Measurements from ENCODE around the gene EGFLAM. TPM values are rescaled to one million over a fixed set of nuclear protein-coding genes. Genes with fewer than 3 reads are reported as not detected.

Gene EGFLAM
- total RNA-seq, 1 experiment from 2014 or later: 1.1 TPM

- TF ChIP-seq ATF6 (CRISPR knock-in tag; IDR thresholded peaks at IDR 0.05) (no peak), MYBL2 (CRISPR knock-in tag; IDR thresholded peaks at IDR 0.05) (no peak), ZNF416 (CRISPR knock-in tag; IDR thresholded peaks at IDR 0.05) (no peak), SMAD4 (CRISPR knock-in tag; IDR thresholded peaks at IDR 0.05) (no peak)
Observed at GRCh38 chr5:38341641-38342040, 83.3 kb downstream of the EGFLAM start (continued).

- Mint-ChIP-seq H3K9me3 (peaks cover 3% of the 10 kb centered on the region; the same call in 1 of the 2 replicates), H3K27me3 (ENCODE audit: low read depth) (no peaks in the 10 kb centered on the region), H3K4me3 (no peak overlapping the region), H3K36me3 (no peaks in the 10 kb centered on the region), H3K27ac (no peak overlapping the region), H3K4me1 (peaks cover 4% of the 10 kb centered on the region; the same call in 1 of the 2 replicates)
- POLR2A ChIA-PET: interaction anchor here (0.6 kb wide), 1 partner anchor 30 kb away, joined by 3 read pairs; no protein-coding TSS in a partner anchor
- ATAC-seq: no peak
- DNase-seq (ENCODE audit: low spot score): no peak
- CTCF ChIA-PET: interaction anchor here (1.2 kb wide), 1 partner anchor 78 kb away, joined by 3 read pairs; no protein-coding TSS in a partner anchor
- no peak for TF ChIP-seq FOXP1 (CRISPR knock-in tag; IDR thresholded peaks at IDR 0.05; ENCODE audit: borderline replicate concordance)
- no peak for TF ChIP-seq TEAD4 (CRISPR knock-in tag; IDR thresholded peaks at IDR 0.05)
- no peak for TF ChIP-seq CREB1 (CRISPR knock-in tag; IDR thresholded peaks at IDR 0.05)
- TF ChIP-seq, protein P1, sequence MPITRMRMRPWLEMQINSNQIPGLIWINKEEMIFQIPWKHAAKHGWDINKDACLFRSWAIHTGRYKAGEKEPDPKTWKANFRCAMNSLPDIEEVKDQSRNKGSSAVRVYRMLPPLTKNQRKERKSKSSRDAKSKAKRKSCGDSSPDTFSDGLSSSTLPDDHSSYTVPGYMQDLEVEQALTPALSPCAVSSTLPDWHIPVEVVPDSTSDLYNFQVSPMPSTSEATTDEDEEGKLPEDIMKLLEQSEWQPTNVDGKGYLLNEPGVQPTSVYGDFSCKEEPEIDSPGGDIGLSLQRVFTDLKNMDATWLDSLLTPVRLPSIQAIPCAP (CRISPR knock-in tag; IDR thresholded peaks at IDR 0.05): no peak
- no peak for TF ChIP-seq ZNF263 (CRISPR knock-in tag; IDR thresholded peaks at IDR 0.05; ENCODE audit: low read depth)
- no peak for TF ChIP-seq ATF1 (CRISPR knock-in tag; IDR thresholded peaks at IDR 0.05)
- TF ChIP-seq MLX (CRISPR knock-in tag; IDR thresholded peaks at IDR 0.05): no peak
- no peak for TF ChIP-seq PRRX2 (CRISPR knock-in tag; IDR thresholded peaks at IDR 0.05)
- TF ChIP-seq, protein P2, sequence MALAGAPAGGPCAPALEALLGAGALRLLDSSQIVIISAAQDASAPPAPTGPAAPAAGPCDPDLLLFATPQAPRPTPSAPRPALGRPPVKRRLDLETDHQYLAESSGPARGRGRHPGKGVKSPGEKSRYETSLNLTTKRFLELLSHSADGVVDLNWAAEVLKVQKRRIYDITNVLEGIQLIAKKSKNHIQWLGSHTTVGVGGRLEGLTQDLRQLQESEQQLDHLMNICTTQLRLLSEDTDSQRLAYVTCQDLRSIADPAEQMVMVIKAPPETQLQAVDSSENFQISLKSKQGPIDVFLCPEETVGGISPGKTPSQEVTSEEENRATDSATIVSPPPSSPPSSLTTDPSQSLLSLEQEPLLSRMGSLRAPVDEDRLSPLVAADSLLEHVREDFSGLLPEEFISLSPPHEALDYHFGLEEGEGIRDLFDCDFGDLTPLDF (CRISPR knock-in tag; IDR thresholded peaks at IDR 0.05): no peak
- TF ChIP-seq ZNF671 (CRISPR knock-in tag; IDR thresholded peaks at IDR 0.05): no peak
- no peak for TF ChIP-seq FOXJ3 (CRISPR knock-in tag; IDR thresholded peaks at IDR 0.05; ENCODE audit: borderline replicate concordance)
- no peak for TF ChIP-seq MAX (CRISPR knock-in tag; IDR thresholded peaks at IDR 0.05)
- TF ChIP-seq E2F4 (CRISPR knock-in tag; IDR thresholded peaks at IDR 0.05; ENCODE audit: borderline replicate concordance, low read depth): no peak
- TF ChIP-seq TP53 (CRISPR knock-in tag; IDR thresholded peaks at IDR 0.05): no peak
Observed at GRCh38 chr5:38342261-38342660, 83.9 kb downstream of the EGFLAM start.

- ATAC-seq (no peak), DNase-seq (ENCODE audit: low spot score) (no peak)
- Mint-ChIP-seq H3K4me1 (0 out of 2 replicates have a peak, but pooled peaks cover 4% of the 10 kb centered on the region), H3K4me3 (no peak overlapping the region), H3K36me3 (no peaks in the 10 kb centered on the region), H3K27me3 (ENCODE audit: low read depth) (no peaks in the 10 kb centered on the region), H3K27ac (no peak overlapping the region), H3K9me3 (peaks cover 3% of the 10 kb centered on the region; the same call in 1 of the 2 replicates)
- TF ChIP-seq TP53 (CRISPR knock-in tag; IDR thresholded peaks at IDR 0.05) (no peak), SOX15 (CRISPR knock-in tag; IDR thresholded peaks at IDR 0.05) (no peak), ELF4 (CRISPR knock-in tag; IDR thresholded peaks at IDR 0.05; ENCODE audit: low read depth) (no peak), EMX1 (CRISPR knock-in tag; IDR thresholded peaks at IDR 0.05) (no peak), ZNF263 (CRISPR knock-in tag; IDR thresholded peaks at IDR 0.05; ENCODE audit: low read depth) (no peak)
- TF ChIP-seq, protein P3, sequence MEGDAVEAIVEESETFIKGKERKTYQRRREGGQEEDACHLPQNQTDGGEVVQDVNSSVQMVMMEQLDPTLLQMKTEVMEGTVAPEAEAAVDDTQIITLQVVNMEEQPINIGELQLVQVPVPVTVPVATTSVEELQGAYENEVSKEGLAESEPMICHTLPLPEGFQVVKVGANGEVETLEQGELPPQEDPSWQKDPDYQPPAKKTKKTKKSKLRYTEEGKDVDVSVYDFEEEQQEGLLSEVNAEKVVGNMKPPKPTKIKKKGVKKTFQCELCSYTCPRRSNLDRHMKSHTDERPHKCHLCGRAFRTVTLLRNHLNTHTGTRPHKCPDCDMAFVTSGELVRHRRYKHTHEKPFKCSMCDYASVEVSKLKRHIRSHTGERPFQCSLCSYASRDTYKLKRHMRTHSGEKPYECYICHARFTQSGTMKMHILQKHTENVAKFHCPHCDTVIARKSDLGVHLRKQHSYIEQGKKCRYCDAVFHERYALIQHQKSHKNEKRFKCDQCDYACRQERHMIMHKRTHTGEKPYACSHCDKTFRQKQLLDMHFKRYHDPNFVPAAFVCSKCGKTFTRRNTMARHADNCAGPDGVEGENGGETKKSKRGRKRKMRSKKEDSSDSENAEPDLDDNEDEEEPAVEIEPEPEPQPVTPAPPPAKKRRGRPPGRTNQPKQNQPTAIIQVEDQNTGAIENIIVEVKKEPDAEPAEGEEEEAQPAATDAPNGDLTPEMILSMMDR (IDR thresholded peaks at IDR 0.05): no peak
- ChIA-PET POLR2A (no interaction called here), CTCF (no interaction called here)
Observed at GRCh38 chr5:38344891-38345290, 86.5 kb downstream of the EGFLAM start.
